NCI-H146 treated with DMSO at 0.1 percent for 48 hours (cell line): ENCODE results near the gene TUFT1.

ENCODE experiments used
- DNase-seq: peaks from one replicate; lab custom pipeline; 2025; ENCODE audit not compliant: unreplicated experiment; lab: John Stamatoyannopoulos, UW

The TUFT1 gene, protein sequence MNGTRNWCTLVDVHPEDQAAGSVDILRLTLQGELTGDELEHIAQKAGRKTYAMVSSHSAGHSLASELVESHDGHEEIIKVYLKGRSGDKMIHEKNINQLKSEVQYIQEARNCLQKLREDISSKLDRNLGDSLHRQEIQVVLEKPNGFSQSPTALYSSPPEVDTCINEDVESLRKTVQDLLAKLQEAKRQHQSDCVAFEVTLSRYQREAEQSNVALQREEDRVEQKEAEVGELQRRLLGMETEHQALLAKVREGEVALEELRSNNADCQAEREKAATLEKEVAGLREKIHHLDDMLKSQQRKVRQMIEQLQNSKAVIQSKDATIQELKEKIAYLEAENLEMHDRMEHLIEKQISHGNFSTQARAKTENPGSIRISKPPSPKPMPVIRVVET

DNA sequence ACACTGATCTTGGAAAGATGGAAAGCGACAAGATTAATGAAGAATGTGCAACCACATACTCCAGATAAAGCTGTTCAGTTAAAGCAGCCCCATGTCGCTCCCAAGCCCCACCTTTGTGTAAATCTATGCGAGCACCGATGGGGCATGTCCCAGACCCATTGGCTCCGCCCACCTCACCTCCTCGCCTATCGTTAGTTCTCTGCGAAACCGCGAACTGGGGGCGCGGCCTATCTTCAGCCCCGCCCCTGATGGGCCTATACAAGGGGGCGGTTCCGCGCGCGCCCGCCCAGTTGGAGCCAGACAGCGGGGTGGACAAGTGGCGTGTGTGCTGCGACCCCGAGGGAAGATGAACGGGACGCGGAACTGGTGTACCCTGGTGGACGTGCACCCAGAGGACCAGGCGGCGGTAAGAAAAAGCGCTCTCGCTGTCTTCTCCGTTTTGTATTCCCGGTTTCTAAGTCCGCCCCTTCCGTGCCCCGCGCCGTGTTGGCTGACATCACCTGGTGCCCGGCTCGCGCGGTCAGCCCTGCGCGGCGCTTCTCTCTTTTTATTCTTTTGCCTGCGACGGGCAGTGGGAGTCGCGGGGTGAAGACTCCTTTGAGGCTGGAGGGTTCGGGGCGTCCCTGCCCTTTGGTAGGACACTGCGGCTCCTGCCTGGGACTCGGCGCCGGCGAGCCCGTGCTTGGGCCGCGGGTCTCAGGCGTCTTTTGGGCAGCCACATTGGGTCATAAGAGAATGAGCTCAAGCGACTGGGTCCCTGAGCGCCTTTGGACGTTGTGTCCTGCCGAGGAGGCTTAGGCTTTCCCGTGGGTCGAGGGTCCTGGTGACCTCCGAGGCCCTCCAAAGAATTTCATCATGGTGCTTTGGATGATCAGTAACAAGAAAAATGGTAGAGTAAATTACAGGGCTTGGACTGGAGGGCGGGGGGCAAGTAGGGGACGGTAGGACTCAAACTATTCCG lies at the start of gene TUFT1:
TSS of gene TUFT1 (plus strand) at position 289 of the 961 bp plus-strand sequence. CDS start at position 347, 58 bp downstream.
- peak; percentile 89 for DNase-seq

DNA sequence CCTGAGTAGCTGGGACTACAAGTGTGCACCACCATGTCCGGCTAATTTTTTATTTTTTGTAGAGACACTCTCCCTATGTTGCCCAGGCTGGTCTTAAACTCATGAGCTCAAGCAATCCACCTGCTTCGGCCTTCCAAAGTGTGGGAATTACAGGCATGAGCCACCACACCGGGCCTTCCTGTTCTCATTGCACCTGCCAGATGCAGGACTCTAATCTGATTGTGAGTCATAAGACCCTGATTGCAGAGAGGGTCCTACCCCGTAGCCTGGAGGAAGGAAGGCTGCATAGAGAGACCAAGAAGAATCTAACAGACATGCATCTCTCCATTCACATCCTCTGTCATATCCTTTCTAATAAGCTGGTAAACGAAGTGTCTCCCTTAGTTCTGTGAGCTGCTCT lies 48.5 kb upstream of the TUFT1 start:
- no peak for DNase-seq

DNA sequence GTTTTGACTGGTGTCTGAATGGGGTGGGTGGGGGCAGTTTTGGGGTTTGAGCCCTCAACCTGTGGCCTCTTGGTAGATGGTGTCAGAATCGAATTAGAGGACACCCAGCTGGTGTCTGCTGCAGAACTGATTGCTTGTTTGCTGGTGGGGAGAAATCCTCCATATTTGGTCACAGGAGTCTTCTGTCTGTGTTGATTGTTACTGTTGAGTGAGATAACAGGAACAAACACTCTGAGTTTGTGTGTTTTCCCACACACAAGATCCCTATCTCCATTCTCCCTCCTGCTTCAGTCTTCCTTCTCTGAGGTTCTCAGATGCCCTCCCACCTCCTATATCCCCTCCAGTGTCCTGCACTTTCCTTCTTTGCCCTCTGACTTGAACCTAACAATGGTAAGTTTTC lies 48.0 kb upstream of the TUFT1 start:
- DNase-seq, result no peak

DNA sequence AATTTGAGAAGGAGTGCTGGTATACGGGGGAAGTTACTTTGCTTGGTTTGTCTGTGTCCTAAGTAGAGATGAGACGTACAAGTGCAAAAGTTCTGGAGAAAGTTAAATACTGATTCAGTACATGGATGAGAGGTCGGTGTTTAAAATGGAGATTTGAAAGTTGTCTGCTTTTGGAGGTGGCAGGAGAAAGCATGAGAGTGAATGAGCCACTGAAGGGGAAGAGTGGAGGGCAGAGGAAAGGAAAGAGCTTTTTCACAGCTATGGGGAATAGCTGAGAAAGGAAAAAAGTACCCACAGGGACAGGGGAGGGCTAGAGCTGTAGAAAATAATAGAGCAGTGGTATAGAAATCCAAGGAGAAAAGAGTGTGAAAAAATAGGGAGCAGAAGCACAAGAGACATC lies 47.1 kb upstream of the TUFT1 start:
- no peak for DNase-seq

DNA sequence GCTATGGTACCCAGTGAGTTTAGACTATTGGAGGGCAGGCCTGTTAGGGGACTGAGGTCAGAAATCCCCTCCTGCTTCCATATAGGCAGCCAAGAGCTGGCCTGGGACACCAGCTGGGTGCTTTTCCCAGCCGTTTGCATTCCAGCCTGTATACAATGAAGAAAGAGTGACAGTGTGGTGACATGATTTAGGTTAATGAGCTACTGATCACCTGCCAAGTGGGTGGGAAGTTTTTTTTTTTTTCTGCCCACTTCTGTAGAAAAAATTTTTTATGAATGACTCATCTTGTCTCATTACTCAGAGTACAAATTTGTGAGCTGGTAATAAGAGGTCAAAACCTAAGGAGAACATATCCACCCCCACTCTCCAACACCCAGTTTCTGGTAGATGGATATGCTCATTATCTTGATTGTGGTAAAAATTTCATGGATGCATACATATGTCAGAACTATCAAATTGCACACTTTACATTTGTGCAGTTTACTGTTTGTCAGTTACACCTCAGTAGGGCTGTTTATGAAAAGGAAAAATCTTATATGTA lies 45.3 kb upstream of the TUFT1 start:
- no peak for DNase-seq

DNA sequence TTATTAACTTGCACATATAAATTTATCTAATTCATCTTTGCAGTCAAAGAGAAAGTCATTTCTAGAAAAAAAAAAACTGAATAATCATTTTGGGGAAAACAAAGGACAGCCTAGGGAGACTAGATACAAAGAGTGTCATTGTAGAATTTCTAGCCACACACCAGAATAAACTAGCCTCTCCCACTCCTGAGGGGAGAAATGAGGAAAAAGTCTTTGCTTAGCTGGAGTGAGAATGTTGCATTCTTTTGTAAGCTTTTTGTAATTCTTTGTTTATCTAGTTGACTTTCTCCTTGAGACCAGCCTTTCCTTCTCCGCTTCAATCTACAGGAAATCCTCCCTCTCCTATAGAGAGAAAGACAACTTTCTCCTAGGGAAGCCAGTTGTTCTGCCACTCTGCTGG lies 44.8 kb upstream of the TUFT1 start:
- DNase-seq, result no peak

DNA sequence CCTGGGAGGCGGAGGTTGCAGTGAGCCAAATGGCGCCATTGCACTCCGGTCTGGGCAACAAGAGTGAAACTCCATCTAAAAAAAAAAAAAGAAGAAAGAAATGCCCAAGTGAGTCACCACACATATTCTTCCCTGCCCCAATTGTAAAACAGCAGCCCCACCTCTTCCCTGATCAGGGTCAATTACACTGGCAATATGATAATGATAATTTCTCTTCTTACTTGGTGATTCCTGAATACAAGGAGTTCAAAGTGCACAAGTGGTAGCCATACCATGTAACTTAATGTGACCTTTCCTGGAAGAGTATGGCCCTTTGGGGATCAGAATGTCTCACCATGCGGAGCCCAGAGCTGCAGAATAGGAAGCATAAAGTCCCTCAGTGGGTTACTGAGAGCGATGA lies 40.7 kb upstream of the TUFT1 start:
- no peak for DNase-seq

DNA sequence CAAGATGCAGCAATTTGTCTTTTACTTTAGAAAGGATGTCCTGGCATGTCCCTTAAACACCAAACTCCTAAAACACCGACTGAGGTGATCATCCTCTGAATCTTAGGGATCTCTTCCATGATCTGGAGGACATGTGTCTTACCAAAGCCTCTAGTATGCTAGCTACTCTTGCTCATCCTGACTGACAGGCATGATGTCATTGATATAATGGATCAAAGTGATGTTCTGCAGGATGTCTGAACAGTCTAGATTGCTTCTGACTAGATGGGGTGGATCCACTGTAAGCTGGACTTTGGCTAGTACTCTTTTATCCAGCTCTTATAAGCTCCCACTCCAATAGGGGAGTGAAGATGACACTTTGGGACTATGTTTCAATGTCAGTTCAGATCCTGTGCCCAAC lies 40.2 kb upstream of the TUFT1 start:
- DNase-seq, result no peak

DNA sequence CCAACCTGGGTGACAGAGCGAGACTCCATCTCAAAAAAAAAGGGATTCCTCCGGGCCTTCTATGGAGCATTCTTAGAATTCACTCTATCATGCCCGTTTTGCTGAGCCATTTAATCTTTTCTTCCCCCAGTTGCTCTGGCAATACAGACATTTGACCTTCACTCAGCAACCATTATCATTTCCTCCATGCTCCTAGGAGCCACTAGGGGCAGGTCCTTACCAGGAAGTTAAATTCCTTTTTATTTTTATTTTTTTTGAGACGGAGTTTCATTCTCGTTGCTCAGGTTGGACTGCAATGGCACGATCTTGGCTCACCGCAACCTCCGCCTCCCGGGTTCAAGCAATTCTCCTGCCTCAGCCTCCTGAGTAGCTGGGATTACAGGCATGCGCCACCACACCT lies 38.6 kb upstream of the TUFT1 start:
- no peak for DNase-seq

DNA sequence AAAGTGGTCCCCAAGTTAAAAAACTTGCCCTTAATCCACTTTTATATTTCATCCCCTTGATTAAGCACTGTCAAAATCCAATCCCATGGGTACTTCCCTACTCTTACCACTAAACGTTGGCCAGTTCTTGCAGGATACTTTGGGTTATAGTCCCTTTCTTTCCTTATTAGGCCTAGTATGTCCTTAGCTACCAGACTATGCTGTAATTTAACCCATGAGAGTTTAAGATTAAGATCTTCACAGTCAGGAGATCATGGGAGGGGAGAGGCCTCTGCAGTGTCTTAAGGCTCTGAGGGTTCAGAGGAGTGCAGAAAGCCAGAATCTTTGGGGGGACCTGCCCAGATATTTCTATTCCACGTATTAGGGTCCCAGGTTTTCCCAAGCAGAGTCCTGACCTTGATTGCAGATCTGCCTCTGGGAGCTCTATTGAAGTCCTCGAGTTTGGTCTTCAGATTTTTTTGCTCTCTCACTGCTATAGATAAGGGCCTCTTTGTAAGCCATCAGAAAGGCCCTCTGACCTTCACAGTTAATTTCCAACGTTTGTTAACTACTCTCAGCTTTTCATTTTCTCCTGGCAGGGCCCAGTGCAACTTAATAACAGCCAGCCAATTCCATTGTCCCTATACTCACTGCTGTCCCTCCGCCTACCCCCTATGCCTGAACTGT lies 37.9 kb upstream of the TUFT1 start:
- no peak for DNase-seq

DNA sequence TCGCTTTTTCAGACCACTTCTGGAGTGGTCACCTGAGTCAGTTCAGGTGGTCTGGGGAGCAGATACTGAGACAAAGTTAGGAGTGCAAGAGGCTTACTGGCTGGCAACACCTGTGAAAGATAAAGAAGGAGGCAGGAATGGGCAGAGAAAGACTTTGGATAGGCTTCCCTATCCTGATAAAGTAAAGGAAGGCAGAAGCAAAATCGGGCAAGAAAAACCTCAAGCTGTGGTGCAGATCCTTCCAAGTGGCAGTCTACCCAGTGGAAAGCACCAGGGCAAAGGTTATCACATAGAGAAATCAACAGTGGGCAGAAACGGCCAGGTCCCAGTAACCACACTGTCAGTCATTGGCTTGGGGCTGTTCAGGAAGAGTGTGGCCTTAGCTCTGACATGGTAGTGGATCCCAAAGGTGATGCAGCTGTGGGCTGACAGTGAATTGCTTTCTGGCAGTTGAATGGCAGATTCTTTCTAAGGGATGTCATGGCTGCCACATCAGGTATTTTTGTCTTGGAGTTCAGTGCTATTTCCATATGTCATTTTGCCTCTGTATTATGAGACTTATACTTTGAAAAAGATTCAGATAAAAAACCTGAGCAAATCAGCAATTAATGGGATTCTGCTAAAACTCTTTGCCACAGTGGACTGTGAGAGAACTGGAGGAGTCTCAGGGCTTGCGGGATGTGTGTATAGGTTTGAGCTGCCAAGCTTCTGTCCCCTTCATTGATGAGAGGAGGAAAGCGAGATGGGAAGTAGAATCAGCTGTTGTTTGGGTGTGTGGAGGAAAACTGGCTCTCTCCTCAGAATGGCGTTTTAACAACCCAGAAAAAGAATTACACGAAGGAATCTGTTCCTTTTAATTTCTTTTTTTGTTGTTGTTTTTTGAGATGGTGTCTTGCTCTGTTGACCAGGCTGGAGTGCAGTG lies 37.0 kb upstream of the TUFT1 start:
- no peak for DNase-seq

DNA sequence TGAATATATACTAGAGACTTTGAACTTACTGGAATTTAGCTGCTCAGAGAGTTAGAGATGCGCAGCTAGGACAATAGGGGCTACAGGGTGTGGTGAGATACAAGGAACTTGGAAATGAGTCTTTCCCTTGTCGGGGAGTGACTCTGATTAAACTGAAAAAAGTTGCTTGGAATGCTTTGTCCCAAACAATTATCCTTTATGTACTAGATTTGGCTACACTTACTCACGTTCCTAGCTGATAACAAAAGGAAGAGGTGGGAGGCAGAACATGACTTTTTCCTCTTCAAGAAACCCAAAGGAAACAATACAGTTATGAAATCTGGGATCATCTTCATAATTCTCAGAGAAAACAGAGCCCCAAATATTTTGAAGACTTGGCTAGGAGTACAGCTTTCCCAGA lies 35.9 kb upstream of the TUFT1 start:
- DNase-seq, result no peak

DNA sequence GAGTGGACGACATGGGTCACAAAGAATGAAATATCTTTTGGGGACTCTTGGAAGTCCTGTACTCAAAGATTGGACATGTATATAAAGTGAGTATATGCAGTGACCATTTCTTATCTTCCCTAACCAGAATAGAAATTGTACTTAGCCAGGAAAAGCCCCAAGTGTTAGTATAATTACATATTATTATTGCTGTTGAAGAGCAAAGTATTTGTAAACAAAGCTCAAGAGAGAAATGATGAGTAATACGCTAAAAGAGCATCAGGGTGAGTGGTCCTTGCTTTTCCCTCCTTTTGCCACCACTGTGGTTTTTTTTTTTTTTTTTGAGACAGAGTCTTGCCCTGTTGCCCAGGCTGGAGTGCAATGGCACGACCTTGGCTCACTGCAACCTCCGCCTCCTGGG lies 35.4 kb upstream of the TUFT1 start:
- DNase-seq, result no peak

DNA sequence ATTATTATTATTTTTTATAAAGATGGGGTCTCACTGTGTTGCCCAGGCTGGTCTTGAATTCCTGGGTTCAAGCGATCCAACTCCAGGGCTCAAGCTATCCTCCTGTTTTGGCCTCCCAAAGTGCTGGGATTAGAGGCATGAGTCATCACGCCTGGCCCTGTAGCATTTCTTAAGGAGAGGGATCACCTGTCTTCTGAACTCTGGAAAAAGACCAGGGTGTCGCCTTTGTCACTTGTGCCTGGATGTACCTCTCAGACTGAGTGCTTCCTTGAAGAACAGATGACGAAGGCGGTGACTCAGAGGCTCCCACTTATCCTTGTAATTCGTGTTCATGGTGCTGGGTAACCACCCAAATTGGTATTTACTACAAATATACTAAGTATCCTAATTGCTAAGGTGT lies 31.3 kb upstream of the TUFT1 start:
- DNase-seq, result no peak

DNA sequence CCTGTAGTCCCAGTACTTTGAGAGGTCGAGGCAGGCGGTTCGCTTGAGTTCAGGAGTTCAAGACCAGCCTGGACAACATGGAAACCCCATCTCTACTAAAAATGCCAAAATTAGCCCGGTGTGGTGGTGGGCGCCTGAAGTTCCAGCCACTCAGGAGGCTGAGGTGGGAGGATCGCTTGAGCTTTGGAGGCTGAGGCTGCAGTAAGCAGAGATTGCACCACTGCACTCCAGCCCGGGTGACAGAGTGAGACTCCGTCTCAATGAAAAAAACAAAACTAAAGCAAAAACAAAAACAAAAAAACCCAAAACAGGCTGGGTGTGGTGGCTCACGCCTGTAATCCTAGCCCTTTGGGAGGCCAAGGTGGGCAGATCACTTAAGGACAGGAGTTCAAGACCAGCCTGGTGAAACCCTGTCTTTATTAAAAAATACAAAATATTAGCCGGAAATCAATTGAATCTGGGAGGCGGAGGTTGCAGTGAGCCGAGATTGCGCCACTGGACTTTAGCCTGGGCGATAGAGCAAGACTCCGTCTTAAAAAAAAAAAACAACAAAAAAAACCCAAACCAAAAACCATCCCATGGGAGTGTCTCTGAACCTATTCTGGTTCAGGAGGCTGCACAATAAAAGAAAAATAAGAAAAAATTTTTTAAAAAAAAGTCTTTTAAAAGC lies 30.6 kb upstream of the TUFT1 start:
- DNase-seq, result no peak

DNA sequence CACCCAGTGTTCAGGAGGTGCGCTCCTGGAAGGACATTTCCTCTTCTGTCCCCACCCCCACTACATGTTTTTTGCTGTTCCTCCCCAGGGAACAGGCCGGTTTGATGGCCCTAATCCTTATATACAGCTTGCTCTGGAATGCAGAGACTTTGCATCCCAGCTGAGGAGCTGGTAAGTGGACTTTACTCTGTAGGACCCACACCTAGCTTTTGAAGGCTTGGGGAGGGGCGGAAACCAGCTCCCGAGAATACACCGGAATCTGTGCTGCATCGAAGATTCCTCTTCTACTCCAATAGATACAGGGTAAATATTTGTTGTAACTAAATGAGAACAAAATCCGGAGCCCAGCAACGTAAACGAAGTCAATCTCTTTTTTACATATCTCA lies 30.1 kb upstream of the TUFT1 start:
- no peak for DNase-seq

DNA sequence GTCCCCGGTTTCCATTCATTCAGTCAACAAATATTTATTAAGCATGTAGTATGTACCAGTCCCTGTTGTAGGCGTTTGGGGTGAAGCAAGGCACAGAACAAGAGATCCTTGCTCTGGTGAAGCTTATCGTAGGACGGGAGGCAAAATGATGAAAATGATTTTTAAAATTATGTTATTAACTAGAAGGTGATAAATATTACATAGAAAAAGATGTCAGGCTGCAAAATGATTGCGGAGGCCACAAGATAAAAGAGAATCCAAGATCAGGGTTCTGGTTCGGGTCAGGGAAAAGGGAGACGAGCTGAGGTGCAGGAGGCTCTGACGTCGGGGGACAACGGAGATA lies 29.5 kb upstream of the TUFT1 start:
- DNase-seq, result no peak

DNA sequence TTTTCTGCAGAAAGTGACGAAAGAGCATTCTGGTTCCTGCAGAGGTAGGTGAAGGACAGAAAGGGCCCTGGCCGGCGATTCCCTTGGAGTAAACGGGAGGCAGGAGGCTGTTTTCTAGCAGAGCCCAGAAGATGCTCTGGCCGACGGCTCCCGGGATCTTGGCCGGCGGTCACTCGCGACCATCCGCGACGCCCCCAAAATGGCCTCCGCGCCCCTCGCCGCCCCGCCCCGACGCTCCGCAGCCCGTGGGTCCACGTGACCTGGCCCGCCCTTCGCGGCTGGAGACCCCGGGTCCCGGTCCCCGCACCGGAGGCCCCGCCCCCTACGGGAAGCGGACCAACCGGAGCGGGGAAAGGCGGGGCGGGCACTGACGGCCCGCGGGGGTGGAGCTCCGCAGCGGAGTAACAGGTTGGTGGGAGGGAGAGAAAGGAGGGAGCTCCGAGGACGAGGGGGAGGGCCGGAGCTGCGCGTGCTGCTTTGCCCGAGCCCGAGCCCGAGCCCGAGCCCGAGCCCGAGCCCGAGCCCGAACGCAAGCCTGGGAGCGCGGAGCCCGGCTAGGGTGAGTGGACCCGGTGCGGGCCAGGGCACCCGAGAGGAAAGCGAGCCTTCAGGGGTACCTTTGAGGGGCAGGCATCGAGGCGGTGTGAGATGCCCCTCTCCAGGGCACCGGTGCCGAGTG lies 29.0 kb upstream of the TUFT1 start, which contains the start of gene CGN:
TSS of gene CGN (plus strand) at position 431 of the 679 bp plus-strand sequence. CDS start 7,133 bp downstream, outside the sequence.
- peak; percentile 94 for DNase-seq

DNA sequence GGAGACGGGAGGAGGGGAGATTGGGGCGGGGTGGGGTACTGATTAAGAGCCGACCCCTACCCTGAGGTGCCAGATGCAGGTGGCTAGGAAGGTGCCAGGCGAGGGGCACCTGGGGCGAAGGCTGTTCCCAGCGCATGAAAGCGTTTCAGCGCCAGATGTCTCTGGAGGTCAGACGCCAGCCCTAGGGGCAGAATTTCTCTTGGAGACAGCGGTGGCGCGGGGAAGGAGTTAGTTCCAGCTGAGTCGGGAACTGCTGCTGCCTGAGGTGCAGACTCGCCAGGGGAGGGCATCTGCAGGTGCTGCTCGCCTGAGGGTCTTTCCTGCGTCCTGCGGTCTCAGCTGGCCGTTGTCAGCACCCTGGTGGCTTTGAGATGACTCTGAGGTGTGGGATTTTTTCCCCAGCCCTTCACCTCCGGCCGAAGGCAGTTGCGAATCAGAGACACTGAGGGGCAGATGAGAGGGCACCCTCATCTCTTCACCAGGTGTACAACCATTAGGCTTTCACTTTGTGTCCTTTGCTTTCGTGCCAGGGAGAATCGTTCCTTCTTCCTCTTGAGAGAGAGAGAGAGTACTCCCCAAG lies 28.4 kb upstream of the TUFT1 start:
- peak; percentile 60 for DNase-seq
